Smooth muscle cell of the brain vasculature (primary cell): ENCODE data around the gene ZNF35.
"Not testable (repeated sequence)": the region's sequence is repeated elsewhere in the genome, so short reads cannot be mapped to it uniquely, and the experiment has no call there.

ENCODE experiments used
- DNase-seq: peaks from one replicate; pipeline ENCODE4 v3.0.0-alpha.2; 2012; ENCODE audit warnings: low read depth, low spot score

ZNF35 gene

GRCh38 chr3:44648564-44649229, at the start of gene ZNF35:
TSS of gene ZNF35 (plus strand) at chr3:44648732. CDS start at chr3:44651068, 2,336 bp downstream.
- peak; percentile 69 for DNase-seq

GRCh38 chr3:44601749-44602148, 46.8 kb upstream of the ZNF35 start:
- DNase-seq, result no peak

GRCh38 chr3:44612678-44613077, 35.9 kb upstream of the ZNF35 start:
- no peak for DNase-seq

GRCh38 chr3:44624749-44625480, 23.6 kb upstream of the ZNF35 start, which contains the start of gene ZNF197:
TSS of gene ZNF197 (plus strand) at chr3:44625036. CDS start at chr3:44629155, 4,119 bp downstream.
- DNase-seq, result peak; percentile 59

- no peak for DNase-seq
These were observed 19.8 kb upstream of the ZNF35 start for GRCh38 chr3:44628716-44629115.

- DNase-seq, result no peak
These were observed 16.3 kb upstream of the ZNF35 start for GRCh38 chr3:44632193-44632592.

GRCh38 chr3:44642337-44642736, 6.2 kb upstream of the ZNF35 start:
- DNase-seq, result no peak

- DNase-seq, result no peak
These were observed 5.5 kb upstream of the ZNF35 start for GRCh38 chr3:44643024-44643423.

GRCh38 chr3:44647771-44648170, 761 bp upstream of the ZNF35 start:
- no peak for DNase-seq

- DNase-seq, result no peak
These were observed 1.2 kb downstream of the ZNF35 start for GRCh38 chr3:44649709-44650108.

- DNase-seq, result no peak
These were observed 5.5 kb downstream of the ZNF35 start for GRCh38 chr3:44654039-44654438.

- DNase-seq, result no peak
These were observed 10.5 kb downstream of the ZNF35 start for GRCh38 chr3:44659015-44659414.

- DNase-seq, result no peak
These were observed 10.9 kb downstream of the ZNF35 start for GRCh38 chr3:44659434-44659833.

GRCh38 chr3:44661189-44661588, 12.7 kb downstream of the ZNF35 start:
- no peak for DNase-seq

- DNase-seq, result no peak
These were observed 16.6 kb downstream of the ZNF35 start for GRCh38 chr3:44665173-44665572.

- DNase-seq, result no peak
These were observed 17.8 kb downstream of the ZNF35 start for GRCh38 chr3:44666346-44666745.

- no peak for DNase-seq
These were observed 21.2 kb downstream of the ZNF35 start for GRCh38 chr3:44669760-44670159.

- DNase-seq, result not testable (repeated sequence)
These were observed 24.9 kb downstream of the ZNF35 start for GRCh38 chr3:44673466-44673865.

GRCh38 chr3:44674211-44674610, 25.7 kb downstream of the ZNF35 start:
- DNase-seq, result no peak

GRCh38 chr3:44678480-44679116, 30.1 kb downstream of the ZNF35 start:
- DNase-seq, result no peak

- DNase-seq, result no peak
These were observed 32.5 kb downstream of the ZNF35 start for GRCh38 chr3:44680921-44681455.

GRCh38 chr3:44682182-44682896, 33.8 kb downstream of the ZNF35 start:
- DNase-seq, result no peak
